PFSK-1 (cell line): ENCODE measurements around the gene OR4X2.

ENCODE experiments used
- FOXP2 ChIP-seq: optimal IDR thresholded peaks from 2 replicates; pipeline ENCODE3; 2011; ENCODE audit warnings: borderline replicate concordance, control low read depth, inconsistent platforms; ENCODE audit not compliant: insufficient read depth; ENCODE audit errors: extremely low read length, extremely low read depth
- POLR2AphosphoS5 ChIP-seq: IDR thresholded peaks from 2 replicates; pipeline ENCODE4 v1.6.1; 2012; ENCODE audit warnings: low read depth, mild to moderate bottlenecking, control low read depth, low read length, moderate library complexity
- SIN3A ChIP-seq: IDR thresholded peaks from 2 replicates; pipeline ENCODE4 v1.6.1; 2012; ENCODE audit warnings: mild to moderate bottlenecking, low read length, moderate library complexity, borderline replicate concordance; ENCODE audit not compliant: insufficient read depth
- TAF1 ChIP-seq: IDR thresholded peaks from 2 replicates; pipeline ENCODE4 v1.6.1; 2012; ENCODE audit warnings: low read length, control low read depth, borderline replicate concordance; ENCODE audit not compliant: insufficient read depth
- TF ChIP-seq, protein P1 (sequence below), 2 experiments: IDR thresholded peaks; 2 replicates each; pipeline versions ENCODE4 v1.6.1 to v1.8.0; 2011 to 2012; ENCODE audit warnings: low read depth in 2 of 2, low read length in 2 of 2, control low read depth in 1 of 2, inconsistent platforms in 1 of 2, mild to moderate bottlenecking in 1 of 2, moderate library complexity in 1 of 2; ENCODE audit not compliant: insufficient read depth in 1 of 2

OR4X2 gene

DNA sequence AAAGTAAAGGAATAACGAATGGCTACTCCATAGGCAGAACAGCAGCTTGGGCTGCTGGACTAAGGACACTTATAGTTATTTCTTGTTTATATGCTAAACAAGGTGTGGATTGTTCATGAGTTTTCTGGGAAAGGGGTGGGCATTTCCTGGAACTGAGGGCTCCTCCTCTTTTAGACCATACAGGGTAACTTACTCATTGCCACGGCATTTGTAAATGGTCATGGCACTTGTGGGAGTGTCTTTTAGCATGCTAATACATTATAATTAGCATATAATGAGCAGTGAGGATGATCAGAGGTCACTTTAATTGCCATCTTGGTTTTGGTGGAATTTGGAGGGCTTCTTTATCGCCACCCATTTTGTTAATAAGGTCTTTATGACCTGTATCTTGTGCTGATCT, 25.7 kb downstream of the OR4X2 start:
- TF ChIP-seq SIN3A: no peak
- TF ChIP-seq, protein P1, sequence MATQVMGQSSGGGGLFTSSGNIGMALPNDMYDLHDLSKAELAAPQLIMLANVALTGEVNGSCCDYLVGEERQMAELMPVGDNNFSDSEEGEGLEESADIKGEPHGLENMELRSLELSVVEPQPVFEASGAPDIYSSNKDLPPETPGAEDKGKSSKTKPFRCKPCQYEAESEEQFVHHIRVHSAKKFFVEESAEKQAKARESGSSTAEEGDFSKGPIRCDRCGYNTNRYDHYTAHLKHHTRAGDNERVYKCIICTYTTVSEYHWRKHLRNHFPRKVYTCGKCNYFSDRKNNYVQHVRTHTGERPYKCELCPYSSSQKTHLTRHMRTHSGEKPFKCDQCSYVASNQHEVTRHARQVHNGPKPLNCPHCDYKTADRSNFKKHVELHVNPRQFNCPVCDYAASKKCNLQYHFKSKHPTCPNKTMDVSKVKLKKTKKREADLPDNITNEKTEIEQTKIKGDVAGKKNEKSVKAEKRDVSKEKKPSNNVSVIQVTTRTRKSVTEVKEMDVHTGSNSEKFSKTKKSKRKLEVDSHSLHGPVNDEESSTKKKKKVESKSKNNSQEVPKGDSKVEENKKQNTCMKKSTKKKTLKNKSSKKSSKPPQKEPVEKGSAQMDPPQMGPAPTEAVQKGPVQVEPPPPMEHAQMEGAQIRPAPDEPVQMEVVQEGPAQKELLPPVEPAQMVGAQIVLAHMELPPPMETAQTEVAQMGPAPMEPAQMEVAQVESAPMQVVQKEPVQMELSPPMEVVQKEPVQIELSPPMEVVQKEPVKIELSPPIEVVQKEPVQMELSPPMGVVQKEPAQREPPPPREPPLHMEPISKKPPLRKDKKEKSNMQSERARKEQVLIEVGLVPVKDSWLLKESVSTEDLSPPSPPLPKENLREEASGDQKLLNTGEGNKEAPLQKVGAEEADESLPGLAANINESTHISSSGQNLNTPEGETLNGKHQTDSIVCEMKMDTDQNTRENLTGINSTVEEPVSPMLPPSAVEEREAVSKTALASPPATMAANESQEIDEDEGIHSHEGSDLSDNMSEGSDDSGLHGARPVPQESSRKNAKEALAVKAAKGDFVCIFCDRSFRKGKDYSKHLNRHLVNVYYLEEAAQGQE (IDR thresholded peaks at IDR 0.05; ENCODE audit: insufficient read depth in 1 of 2, low read depth in 2 of 2, low read length in 2 of 2): no peak
- no peak for TF ChIP-seq FOXP2
- no peak for TF ChIP-seq POLR2AphosphoS5
- no peak for TF ChIP-seq TAF1

DNA sequence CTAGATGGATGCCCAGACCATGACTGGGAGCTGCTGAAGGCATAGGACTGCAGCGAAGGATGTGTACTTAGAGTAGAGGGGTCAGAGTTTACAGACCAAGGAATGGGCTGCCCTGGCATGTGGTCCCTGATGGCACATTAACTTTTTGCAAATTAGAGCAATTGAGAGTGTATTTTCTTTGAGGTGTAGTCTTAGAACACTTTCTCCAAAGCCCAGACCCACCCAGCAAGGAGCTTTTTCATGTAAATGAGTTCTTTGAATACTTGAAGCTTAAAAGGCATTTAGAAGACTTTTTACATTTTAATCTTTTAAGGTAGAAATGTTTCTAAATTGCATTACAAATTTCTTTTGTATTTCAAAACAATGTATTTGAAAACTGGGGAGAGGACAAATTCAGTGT, 27.7 kb downstream of the OR4X2 start:
- TF ChIP-seq FOXP2 (no peak), TAF1 (no peak), SIN3A (no peak), POLR2AphosphoS5 (no peak)
- TF ChIP-seq, protein P1 (IDR thresholded peaks at IDR 0.05; ENCODE audit: insufficient read depth in 1 of 2, low read depth in 2 of 2, low read length in 2 of 2): no peak
